ENCODE data around the gene DGKB.

DGKB gene

DNA sequence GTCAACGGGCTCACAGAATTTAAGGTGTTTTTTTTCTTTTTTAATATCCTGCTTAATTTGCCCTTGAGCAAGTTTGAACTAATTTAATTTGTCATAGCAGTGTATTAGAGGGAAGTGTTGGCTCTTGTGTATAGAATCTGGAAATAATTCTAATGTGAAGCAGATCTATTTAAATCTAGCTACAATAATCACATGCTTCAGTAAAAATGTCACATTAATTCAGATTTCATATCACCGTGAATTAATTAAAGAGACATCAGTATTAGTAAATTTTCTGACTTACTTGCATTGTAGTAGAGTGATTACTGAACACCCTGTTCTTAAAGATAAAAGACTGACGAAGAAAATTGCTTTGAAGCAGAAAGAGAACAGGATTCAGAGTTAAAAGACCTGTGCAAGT, 124.7 kb downstream of the DGKB start:
- ChIA-PET CTCF (interaction anchor here (0.7 kb wide), 1 partner anchor 244 kb away, joined by 3 read pairs; no protein-coding TSS in a partner anchor), POLR2A (ENCODE audit: low non-redundant PET) (no interaction called here)
- no peak overlapping the region for H3K27ac ChIP-seq
- DNase-seq (ENCODE audit: low spot score): no peak
- TF ChIP-seq, protein P1, sequence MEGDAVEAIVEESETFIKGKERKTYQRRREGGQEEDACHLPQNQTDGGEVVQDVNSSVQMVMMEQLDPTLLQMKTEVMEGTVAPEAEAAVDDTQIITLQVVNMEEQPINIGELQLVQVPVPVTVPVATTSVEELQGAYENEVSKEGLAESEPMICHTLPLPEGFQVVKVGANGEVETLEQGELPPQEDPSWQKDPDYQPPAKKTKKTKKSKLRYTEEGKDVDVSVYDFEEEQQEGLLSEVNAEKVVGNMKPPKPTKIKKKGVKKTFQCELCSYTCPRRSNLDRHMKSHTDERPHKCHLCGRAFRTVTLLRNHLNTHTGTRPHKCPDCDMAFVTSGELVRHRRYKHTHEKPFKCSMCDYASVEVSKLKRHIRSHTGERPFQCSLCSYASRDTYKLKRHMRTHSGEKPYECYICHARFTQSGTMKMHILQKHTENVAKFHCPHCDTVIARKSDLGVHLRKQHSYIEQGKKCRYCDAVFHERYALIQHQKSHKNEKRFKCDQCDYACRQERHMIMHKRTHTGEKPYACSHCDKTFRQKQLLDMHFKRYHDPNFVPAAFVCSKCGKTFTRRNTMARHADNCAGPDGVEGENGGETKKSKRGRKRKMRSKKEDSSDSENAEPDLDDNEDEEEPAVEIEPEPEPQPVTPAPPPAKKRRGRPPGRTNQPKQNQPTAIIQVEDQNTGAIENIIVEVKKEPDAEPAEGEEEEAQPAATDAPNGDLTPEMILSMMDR (conservative IDR thresholded peaks at IDR 0.05; ENCODE audit: low read depth): no peak

DNA sequence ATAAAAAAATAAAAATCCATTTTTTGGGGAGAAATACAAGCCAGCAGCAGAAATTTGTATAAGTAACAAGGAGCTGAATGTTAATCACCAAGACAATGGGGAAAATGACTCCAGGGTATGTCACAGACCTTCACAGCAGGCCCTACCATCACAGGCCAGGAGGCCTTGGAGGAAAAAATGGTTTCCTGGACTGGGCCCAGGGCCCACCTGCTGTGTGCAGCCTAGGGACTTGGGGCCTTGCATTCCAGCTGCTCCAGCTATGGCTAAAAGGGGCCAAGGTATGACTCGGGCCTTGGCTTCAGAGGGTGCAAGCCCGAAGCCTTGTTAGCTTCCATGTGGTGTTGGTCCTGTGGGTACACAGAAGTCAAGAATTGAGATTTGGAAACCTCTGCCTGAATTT, 126.3 kb downstream of the DGKB start:
- TF ChIP-seq, protein P1 (conservative IDR thresholded peaks at IDR 0.05; ENCODE audit: low read depth): no peak
- POLR2A ChIA-PET (ENCODE audit: low non-redundant PET): no interaction called here
- H3K27ac ChIP-seq: no peak overlapping the region
- CTCF ChIA-PET: no interaction called here
- no peak for DNase-seq (ENCODE audit: low spot score)

DNA sequence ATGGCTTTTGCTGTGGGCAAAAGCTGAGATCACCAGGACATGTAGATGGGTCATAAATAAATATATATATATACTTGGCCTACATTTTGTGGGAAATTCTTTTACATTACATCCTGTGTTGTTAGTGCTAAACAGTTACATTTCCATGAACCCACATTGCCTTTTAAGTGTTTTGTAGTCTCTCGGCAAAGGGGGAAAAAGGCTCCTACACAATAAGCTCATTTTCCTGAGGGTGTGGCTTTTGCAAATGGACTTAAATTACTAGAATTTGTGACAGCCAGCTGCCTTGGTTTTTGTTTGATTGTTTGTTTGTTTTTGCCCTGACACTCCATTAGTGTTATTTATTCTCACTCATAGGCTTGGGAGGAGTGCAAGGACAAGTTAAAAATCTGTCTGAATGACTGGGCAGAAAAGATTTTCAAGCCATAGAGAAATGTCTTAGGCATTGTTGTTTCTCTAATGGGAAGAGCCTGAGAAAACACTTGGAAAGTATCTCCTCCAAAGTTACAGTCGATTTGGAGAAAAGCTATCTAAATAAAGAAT, 128.8 kb downstream of the DGKB start:
- TF ChIP-seq, protein P1 (conservative IDR thresholded peaks at IDR 0.05; ENCODE audit: low read depth): no peak
- H3K27ac ChIP-seq: no peak overlapping the region
- ChIA-PET POLR2A (ENCODE audit: low non-redundant PET) (no interaction called here), CTCF (interaction anchor here (0.6 to 0.7 kb wide), 2 partner anchors 57 to 97 kb away, joined by 3 read pairs; no protein-coding TSS in a partner anchor)
- DNase-seq (ENCODE audit: low spot score): no peak

DNA sequence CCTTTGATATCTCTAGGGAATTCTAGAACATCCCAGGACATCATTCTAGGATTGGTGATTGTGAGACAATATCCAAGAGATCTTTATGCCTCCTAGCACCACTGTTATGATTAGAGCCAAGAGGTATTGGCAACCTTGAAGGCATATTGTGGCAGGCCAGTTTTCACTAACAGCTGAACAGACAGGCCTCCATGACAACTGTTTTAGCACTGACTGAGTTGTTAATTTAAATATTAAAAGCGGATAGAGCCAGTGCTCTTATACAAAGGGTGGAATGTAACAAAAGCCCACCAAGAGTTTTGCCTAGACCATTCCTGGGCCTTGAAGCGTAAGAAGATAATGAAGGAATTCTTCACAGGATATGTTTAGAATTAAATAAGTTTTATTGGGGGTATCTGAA, 131.9 kb downstream of the DGKB start:
- TF ChIP-seq, protein P1 (conservative IDR thresholded peaks at IDR 0.05; ENCODE audit: low read depth): no peak
- POLR2A ChIA-PET (ENCODE audit: low non-redundant PET): no interaction called here
- CTCF ChIA-PET: no interaction called here

DNA sequence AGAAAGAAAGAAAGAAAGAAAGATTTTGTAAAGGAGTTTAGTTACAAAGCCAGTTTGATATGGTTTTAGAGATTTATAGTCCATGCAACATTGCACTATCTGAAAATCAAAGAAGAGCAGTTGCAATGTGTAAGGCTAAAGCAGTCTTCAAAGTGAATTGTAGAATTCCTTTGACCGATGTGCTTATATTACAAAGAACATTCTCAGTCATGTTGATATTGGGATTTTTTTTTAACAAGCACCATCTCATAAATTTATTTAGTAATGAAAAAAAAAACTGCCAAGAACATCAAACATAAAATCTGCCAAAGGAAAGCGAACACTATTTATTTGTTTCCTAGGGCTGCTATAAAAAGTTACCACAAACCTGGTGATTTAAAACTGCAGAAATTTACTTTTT, 133.3 kb downstream of the DGKB start:
- CTCF ChIA-PET: no interaction called here

More for the DNA sequence above, 131.9 kb downstream of the DGKB start:
- DNase-seq (ENCODE audit: low spot score): no peak
- H3K27ac ChIP-seq: no peak overlapping the region

DNA sequence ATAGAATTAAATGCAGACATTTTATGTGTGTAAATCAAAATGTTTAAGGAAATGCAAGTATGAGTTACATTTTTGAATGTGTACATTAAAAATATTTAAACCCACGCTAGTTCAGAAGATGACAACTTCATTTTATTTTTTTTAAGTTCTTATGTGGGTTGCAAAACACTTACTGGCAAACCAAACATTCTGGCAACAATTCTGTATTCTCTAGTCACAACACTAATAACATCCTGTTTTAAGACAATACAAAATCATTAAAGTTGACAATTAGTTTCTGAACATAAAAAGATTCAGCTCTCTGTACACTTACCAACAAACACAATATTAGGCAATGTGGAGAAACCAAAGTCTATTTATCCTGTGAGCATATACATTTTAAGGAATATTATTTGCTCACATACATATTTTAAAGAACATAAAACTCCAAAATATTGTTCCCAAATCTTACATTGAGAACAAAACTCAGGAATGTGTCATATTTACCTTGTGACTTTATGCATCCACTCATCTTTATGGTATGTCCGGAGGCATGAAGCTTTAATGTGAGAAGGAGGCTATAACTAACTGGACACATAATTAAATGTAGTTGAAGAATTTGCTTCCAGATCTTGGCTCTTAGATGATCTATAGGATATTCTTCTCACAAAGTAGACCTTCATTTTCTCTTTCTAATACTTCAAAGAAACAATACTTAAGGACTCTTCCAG, 134.7 kb downstream of the DGKB start:
- no peak overlapping the region for H3K27ac ChIP-seq
- no peak for DNase-seq (ENCODE audit: low spot score)
- TF ChIP-seq, protein P1 (conservative IDR thresholded peaks at IDR 0.05; ENCODE audit: low read depth): no peak
- ChIA-PET POLR2A (ENCODE audit: low non-redundant PET) (no interaction called here), CTCF (interaction anchor here (0.7 to 1.0 kb wide), 2 partner anchors 9 to 1507 kb away, joined by 4 read pairs; no protein-coding TSS in a partner anchor)

More for the DNA sequence above, 133.3 kb downstream of the DGKB start:
- no peak overlapping the region for H3K27ac ChIP-seq
- no peak for DNase-seq (ENCODE audit: low spot score)
- POLR2A ChIA-PET (ENCODE audit: low non-redundant PET): no interaction called here
- TF ChIP-seq, protein P1 (conservative IDR thresholded peaks at IDR 0.05; ENCODE audit: low read depth): no peak

All from RWPE1 (cell line).